Esophagus squamous epithelium (tissue), 4 donors: Measurements from ENCODE around the gene CCDC200.

Source experiments
- CTCF ChIP-seq, 6 experiments: fragments of 450-650 bp in 4 of 6; fragments of 200-600 bp in 2 of 6; sonication (generic) in 2 of 6; IDR thresholded peaks; one replicate each; pipeline ENCODE4 v1.5.1; 2016 to 2019; ENCODE audit warnings: antibody characterized with exemption in 6 of 6, mild to moderate bottlenecking in 4 of 6, moderate library complexity in 4 of 6
- POLR2A ChIP-seq, 4 donors: fragments of 450-650 bp; IDR thresholded peaks; one replicate each; pipeline ENCODE4 v1.6.1; 2017; ENCODE audit warnings: antibody characterized with exemption in 4 of 4, mild to moderate bottlenecking in 4 of 4, moderate library complexity in 3 of 4

- TF ChIP-seq CTCF (IDR thresholded peaks at IDR 0.05) (no peak), POLR2A (IDR thresholded peaks at IDR 0.05) (no peak)
Measured at GRCh38 chr17:43193251-43193650, 35.2 kb downstream of the CCDC200 start.
